HepG2 (cell line): ENCODE results near the gene LDB3.

ENCODE experiments used
- CEBPB ChIP-seq: IDR thresholded peaks from 2 replicates; pipeline ENCODE4 v1.6.1; 2011; ENCODE audit warnings: low read depth, low read length, improper control_type of control experiment, borderline replicate concordance
- EZH2 ChIP-seq: conservative IDR thresholded peaks from 2 replicates; pipeline ENCODE4 v1.6.1; 2012; ENCODE audit warnings: mild to moderate bottlenecking, low read depth, low read length, moderate library complexity
- FOXA1 ChIP-seq, 2 experiments: fragments of 450-650 bp in 1 of 2; sonication (generic) in 1 of 2; formaldehyde crosslinking in 1 of 2; IDR thresholded peaks; 2 replicates each; pipeline versions ENCODE4 v1.4.0 to v1.6.1; 2016 to 2020; ENCODE audit warnings: missing genetic modification reagents in 1 of 2
- HNF4A ChIP-seq: sonication (generic); formaldehyde crosslinking; IDR thresholded peaks from 2 replicates; pipeline ENCODE4 v1.4.0; 2020; ENCODE audit warnings: missing genetic modification reagents
- SIN3A ChIP-seq: IDR thresholded peaks from 2 replicates; pipeline ENCODE4 v1.6.1; 2011; ENCODE audit warnings: low read depth, mild to moderate bottlenecking, control low read depth, low read length, borderline replicate concordance
- SP2 ChIP-seq: sonication (generic); formaldehyde crosslinking; IDR thresholded peaks from 2 replicates; pipeline ENCODE4 v1.5.1; 2020; ENCODE audit warnings: mild to moderate bottlenecking, missing genetic modification reagents
- TCF7 ChIP-seq: sonication (generic); IDR thresholded peaks from 2 replicates; pipeline ENCODE4 v1.6.1; 2016; ENCODE audit warnings: antibody characterized with exemption, low read depth
- TCF7L2 ChIP-seq: IDR thresholded peaks from 2 replicates; pipeline ENCODE4 v1.6.1; 2011; ENCODE audit warnings: mild to moderate bottlenecking, low read depth, low read length, moderate library complexity
- ZNF501 ChIP-seq: sonication (generic); formaldehyde crosslinking; IDR thresholded peaks from 2 replicates; pipeline ENCODE4 v1.5.1; 2020; ENCODE audit warnings: mild to moderate bottlenecking, moderate library complexity, missing genetic modification reagents
- TF ChIP-seq, protein P1 (sequence below): sonication (generic); formaldehyde crosslinking; IDR thresholded peaks from 2 replicates; pipeline ENCODE4 v1.5.0; 2020; ENCODE audit warnings: mild to moderate bottlenecking, missing genetic modification reagents, moderate library complexity
- TF ChIP-seq, protein P2 (sequence below): sonication (generic); formaldehyde crosslinking; IDR thresholded peaks from 2 replicates; pipeline ENCODE4 v1.4.0; 2020; ENCODE audit warnings: missing genetic modification reagents
- TF ChIP-seq, protein P3 (sequence below), 2 experiments: fragments of 450-650 bp in 1 of 2; sonication (generic) in 1 of 2; formaldehyde crosslinking in 1 of 2; IDR thresholded peaks; 2 replicates each; pipeline versions ENCODE4 v1.6.1 to v1.8.0; 2016 to 2022; ENCODE audit warnings: antibody characterized with exemption in 1 of 2, mild to moderate bottlenecking in 1 of 2, missing genetic modification reagents in 1 of 2
- TF ChIP-seq, protein P4 (sequence below): sonication (generic); formaldehyde crosslinking; IDR thresholded peaks from 2 replicates; pipeline ENCODE4 v1.4.0; 2020; ENCODE audit warnings: missing genetic modification reagents
- TF ChIP-seq, protein P5 (sequence below): sonication (generic); formaldehyde crosslinking; IDR thresholded peaks from 2 replicates; pipeline ENCODE4 v1.8.1; 2023; ENCODE audit warnings: mild to moderate bottlenecking, missing genetic modification reagents, borderline replicate concordance

DNA sequence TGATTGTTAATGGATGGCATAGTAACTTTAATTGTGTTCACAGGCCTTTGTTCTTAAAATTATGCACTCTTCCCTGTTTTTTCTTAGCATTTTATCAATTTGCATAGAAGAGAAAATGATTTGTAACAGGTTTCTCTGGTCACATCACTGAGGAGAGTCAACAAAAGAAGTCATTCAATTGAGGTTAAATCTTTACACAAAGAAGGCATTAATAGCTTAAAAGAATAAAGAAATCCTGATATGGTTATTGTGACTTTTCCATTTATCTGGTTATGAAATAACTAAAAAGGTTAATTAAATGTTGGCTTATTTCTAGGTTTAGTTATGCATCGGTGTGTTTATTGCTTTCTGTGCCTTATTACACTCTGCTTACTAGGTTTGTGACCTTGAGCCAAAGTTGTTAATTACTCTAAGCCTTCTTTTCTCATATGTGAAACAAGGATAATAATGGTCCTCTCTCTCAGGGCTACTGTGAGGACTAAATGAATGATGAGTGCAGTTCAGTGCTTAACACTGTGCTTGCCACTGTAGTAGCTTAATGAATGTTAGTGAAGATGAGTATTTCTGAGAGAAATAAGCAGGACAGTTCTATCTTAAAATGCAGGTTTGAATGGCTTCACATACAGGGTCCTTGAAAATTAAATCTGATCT, 100.2 kb downstream of the LDB3 start:
- TF ChIP-seq CEBPB (no peak), SIN3A (no peak), EZH2 (no peak), TCF7 (no peak), HNF4A (no peak), ZNF501 (CRISPR knock-in tag) (no peak), FOXA1 (IDR thresholded peaks at IDR 0.05) (no peak), FOXA1 (CRISPR knock-in tag; IDR thresholded peaks at IDR 0.05) (no peak), SP2 (CRISPR knock-in tag) (no peak), TCF7L2 (no peak)
- TF ChIP-seq, protein P1, sequence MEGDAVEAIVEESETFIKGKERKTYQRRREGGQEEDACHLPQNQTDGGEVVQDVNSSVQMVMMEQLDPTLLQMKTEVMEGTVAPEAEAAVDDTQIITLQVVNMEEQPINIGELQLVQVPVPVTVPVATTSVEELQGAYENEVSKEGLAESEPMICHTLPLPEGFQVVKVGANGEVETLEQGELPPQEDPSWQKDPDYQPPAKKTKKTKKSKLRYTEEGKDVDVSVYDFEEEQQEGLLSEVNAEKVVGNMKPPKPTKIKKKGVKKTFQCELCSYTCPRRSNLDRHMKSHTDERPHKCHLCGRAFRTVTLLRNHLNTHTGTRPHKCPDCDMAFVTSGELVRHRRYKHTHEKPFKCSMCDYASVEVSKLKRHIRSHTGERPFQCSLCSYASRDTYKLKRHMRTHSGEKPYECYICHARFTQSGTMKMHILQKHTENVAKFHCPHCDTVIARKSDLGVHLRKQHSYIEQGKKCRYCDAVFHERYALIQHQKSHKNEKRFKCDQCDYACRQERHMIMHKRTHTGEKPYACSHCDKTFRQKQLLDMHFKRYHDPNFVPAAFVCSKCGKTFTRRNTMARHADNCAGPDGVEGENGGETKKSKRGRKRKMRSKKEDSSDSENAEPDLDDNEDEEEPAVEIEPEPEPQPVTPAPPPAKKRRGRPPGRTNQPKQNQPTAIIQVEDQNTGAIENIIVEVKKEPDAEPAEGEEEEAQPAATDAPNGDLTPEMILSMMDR (CRISPR knock-in tag), result no peak
- TF ChIP-seq, protein P2, sequence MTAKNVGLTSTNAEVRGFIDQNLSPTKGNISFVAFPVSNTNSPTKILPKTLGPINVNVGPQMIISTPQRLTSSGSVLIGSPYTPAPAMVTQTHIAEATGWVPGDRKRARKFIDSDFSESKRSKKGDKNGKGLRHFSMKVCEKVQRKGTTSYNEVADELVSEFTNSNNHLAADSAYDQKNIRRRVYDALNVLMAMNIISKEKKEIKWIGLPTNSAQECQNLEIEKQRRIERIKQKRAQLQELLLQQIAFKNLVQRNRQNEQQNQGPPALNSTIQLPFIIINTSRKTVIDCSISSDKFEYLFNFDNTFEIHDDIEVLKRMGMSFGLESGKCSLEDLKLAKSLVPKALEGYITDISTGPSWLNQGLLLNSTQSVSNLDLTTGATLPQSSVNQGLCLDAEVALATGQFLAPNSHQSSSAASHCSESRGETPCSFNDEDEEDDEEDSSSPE (CRISPR knock-in tag), result no peak
- TF ChIP-seq, protein P3, sequence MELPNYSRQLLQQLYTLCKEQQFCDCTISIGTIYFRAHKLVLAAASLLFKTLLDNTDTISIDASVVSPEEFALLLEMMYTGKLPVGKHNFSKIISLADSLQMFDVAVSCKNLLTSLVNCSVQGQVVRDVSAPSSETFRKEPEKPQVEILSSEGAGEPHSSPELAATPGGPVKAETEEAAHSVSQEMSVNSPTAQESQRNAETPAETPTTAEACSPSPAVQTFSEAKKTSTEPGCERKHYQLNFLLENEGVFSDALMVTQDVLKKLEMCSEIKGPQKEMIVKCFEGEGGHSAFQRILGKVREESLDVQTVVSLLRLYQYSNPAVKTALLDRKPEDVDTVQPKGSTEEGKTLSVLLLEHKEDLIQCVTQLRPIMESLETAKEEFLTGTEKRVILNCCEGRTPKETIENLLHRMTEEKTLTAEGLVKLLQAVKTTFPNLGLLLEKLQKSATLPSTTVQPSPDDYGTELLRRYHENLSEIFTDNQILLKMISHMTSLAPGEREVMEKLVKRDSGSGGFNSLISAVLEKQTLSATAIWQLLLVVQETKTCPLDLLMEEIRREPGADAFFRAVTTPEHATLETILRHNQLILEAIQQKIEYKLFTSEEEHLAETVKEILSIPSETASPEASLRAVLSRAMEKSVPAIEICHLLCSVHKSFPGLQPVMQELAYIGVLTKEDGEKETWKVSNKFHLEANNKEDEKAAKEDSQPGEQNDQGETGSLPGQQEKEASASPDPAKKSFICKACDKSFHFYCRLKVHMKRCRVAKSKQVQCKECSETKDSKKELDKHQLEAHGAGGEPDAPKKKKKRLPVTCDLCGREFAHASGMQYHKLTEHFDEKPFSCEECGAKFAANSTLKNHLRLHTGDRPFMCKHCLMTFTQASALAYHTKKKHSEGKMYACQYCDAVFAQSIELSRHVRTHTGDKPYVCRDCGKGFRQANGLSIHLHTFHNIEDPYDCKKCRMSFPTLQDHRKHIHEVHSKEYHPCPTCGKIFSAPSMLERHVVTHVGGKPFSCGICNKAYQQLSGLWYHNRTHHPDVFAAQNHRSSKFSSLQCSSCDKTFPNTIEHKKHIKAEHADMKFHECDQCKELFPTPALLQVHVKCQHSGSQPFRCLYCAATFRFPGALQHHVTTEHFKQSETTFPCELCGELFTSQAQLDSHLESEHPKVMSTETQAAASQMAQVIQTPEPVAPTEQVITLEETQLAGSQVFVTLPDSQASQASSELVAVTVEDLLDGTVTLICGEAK (IDR thresholded peaks at IDR 0.05), result no peak
- TF ChIP-seq, protein P3 (CRISPR knock-in tag; IDR thresholded peaks at IDR 0.05), result no peak
- TF ChIP-seq, protein P4, sequence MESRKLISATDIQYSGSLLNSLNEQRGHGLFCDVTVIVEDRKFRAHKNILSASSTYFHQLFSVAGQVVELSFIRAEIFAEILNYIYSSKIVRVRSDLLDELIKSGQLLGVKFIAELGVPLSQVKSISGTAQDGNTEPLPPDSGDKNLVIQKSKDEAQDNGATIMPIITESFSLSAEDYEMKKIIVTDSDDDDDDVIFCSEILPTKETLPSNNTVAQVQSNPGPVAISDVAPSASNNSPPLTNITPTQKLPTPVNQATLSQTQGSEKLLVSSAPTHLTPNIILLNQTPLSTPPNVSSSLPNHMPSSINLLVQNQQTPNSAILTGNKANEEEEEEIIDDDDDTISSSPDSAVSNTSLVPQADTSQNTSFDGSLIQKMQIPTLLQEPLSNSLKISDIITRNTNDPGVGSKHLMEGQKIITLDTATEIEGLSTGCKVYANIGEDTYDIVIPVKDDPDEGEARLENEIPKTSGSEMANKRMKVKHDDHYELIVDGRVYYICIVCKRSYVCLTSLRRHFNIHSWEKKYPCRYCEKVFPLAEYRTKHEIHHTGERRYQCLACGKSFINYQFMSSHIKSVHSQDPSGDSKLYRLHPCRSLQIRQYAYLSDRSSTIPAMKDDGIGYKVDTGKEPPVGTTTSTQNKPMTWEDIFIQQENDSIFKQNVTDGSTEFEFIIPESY (CRISPR knock-in tag), result no peak
- TF ChIP-seq, protein P5, sequence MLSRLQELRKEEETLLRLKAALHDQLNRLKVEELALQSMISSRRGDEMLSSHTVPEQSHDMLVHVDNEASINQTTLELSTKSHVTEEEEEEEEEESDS, result no peak
